H1 (cell line): ENCODE data around the gene BRICD5. TPM values are rescaled to one million over a fixed set of nuclear protein-coding genes. Genes with fewer than 3 reads are reported as not detected.

Experiments
- CTCF ChIA-PET: fragments of 300-600 bp; sonication (Branson Sonifier 250); formaldehyde crosslinking; loops from one replicate; lab custom pipeline; 2021; ENCODE audit not compliant: partially characterized antibody; lab: Charles Lee
- POLR2A ChIA-PET: fragments of 300-600 bp; sonication (Branson Sonifier 250); formaldehyde crosslinking; loops from one replicate; lab custom pipeline; 2021; ENCODE audit warnings: inconsistent platforms; ENCODE audit not compliant: partially characterized antibody; lab: Charles Lee
- DNase-seq, 2 experiments: peaks; one replicate each; pipeline versions ENCODE4 v3.0.0 to v3.0.0-alpha.2; 2010 to 2022; ENCODE audit warnings: low spot score in 2 of 2, low read depth in 1 of 2, mixed read lengths in 1 of 2
- FAIRE-seq: peaks from 2 replicates; lab custom pipeline; 2011; peaks lifted over from hg19 to GRCh38; lab: Jason Lieb, UNC
- H2AFZ ChIP-seq: 2 replicates; pipeline ENCODE4 v1.8.1; 2012; ENCODE audit warnings: low read length, inconsistent platforms
- H2AK5ac ChIP-seq: 2 replicates; pipeline ENCODE4 v1.6.1; 2013; ENCODE audit warnings: low read depth, low read length
- H2BK120ac ChIP-seq: replicated peaks from 2 replicates; pipeline ENCODE3; 2013; ENCODE audit warnings: low read depth, low read length, inconsistent platforms
- H2BK12ac ChIP-seq: 2 replicates; pipeline ENCODE4 v1.6.1; 2013; ENCODE audit warnings: low read depth, low read length
- H2BK15ac ChIP-seq: 2 replicates; pipeline ENCODE4 v1.6.1; 2013; ENCODE audit warnings: low read length
- H2BK20ac ChIP-seq: 2 replicates; pipeline ENCODE4 v1.6.1; 2013; ENCODE audit warnings: low read length
- H2BK5ac ChIP-seq: 2 replicates; pipeline ENCODE4 v1.6.1; 2013; ENCODE audit warnings: low read depth, low read length
- H3K14ac ChIP-seq: 2 replicates; pipeline ENCODE4 v1.6.1; 2013; ENCODE audit warnings: inconsistent platforms; ENCODE audit not compliant: insufficient read length
- H3K18ac ChIP-seq: 2 replicates; pipeline ENCODE4 v1.6.1; 2013; ENCODE audit warnings: low read length; ENCODE audit errors: extremely low read depth
- H3K23ac ChIP-seq: 2 replicates; pipeline ENCODE4 v1.6.1; 2013; ENCODE audit warnings: inconsistent platforms; ENCODE audit not compliant: insufficient read length
- H3K23me2 ChIP-seq: 2 replicates; pipeline ENCODE4 v1.6.1; 2013; ENCODE audit warnings: low read depth, low read length
- H3K27ac ChIP-seq: 2 replicates; pipeline ENCODE4 v1.6.1; 2011; ENCODE audit warnings: low read depth, low read length, inconsistent platforms
- H3K27me3 ChIP-seq, 4 experiments: replicated peaks in 1 of 4; 1 replicate in 1 of 4; 2 replicates in 3 of 4; pipeline versions ENCODE4 v1.6.1 to v1.8.1; 2011 to 2013; ENCODE audit warnings: low read length in 3 of 4, mild to moderate bottlenecking in 3 of 4, inconsistent platforms in 2 of 4, mixed read lengths in 2 of 4, moderate library complexity in 1 of 4; ENCODE audit not compliant: control insufficient read depth in 3 of 4, insufficient read depth in 3 of 4; ENCODE audit errors: extremely low read depth in 1 of 4
- H3K36me3 ChIP-seq, 4 experiments: 2 replicates each; pipeline versions ENCODE4 v1.6.1 to v1.8.1; 2011 to 2013; ENCODE audit warnings: mild to moderate bottlenecking in 4 of 4, low read length in 3 of 4, moderate library complexity in 2 of 4, control low read depth in 1 of 4, inconsistent platforms in 1 of 4; ENCODE audit not compliant: insufficient read depth in 4 of 4, control insufficient read depth in 2 of 4
- H3K4ac ChIP-seq: replicated peaks from 2 replicates; pipeline ENCODE3; 2013; ENCODE audit warnings: low read length, low read depth, mixed read lengths, inconsistent platforms; ENCODE audit not compliant: insufficient read length
- H3K4me1 ChIP-seq, 4 experiments: replicated peaks in 1 of 4; 1 replicate in 1 of 4; 2 replicates in 3 of 4; pipeline versions ENCODE4 v1.6.1 to v1.8.1; 2011 to 2013; ENCODE audit warnings: low read length in 3 of 4, inconsistent platforms in 2 of 4, mixed read lengths in 1 of 4; ENCODE audit not compliant: insufficient read depth in 4 of 4, control insufficient read depth in 3 of 4
- H3K4me2 ChIP-seq, 2 experiments: 2 replicates each; pipeline versions ENCODE4 v1.6.1 to v1.8.1; 2011 to 2013; ENCODE audit warnings: low read depth in 2 of 2, low read length in 2 of 2, control low read depth in 1 of 2, inconsistent platforms in 1 of 2, mild to moderate bottlenecking in 1 of 2; ENCODE audit not compliant: insufficient read depth in 1 of 2
- H3K4me3 ChIP-seq, 4 experiments: fragments of 200-600, 300-600 bp in 1 of 4; sonication (generic), shearing (Covaris generic), sonication (Bioruptor Twin) in 1 of 4; 2 replicates each; pipeline versions ENCODE4 v1.5.1 to v1.8.1; 2011 to 2016; ENCODE audit warnings: low read length in 4 of 4, low read depth in 3 of 4, control low read depth in 2 of 4, inconsistent platforms in 2 of 4, mild to moderate bottlenecking in 2 of 4, mixed read lengths in 1 of 4, moderate library complexity in 1 of 4; ENCODE audit not compliant: insufficient read depth in 2 of 4; ENCODE audit errors: extremely low read depth in 1 of 4
- H3K56ac ChIP-seq: replicated peaks from 2 replicates; pipeline ENCODE3; 2013; ENCODE audit warnings: low read depth, mild to moderate bottlenecking, mixed read lengths, low read length, inconsistent platforms; ENCODE audit not compliant: insufficient read length
- H3K79me1 ChIP-seq: 2 replicates; pipeline ENCODE4 v1.6.1; 2013; ENCODE audit warnings: low read depth, low read length, control low read depth
- H3K79me2 ChIP-seq, 2 experiments: 2 replicates each; pipeline versions ENCODE4 v1.6.1 to v1.8.1; 2012 to 2013; ENCODE audit warnings: low read length in 2 of 2, mild to moderate bottlenecking in 2 of 2, inconsistent platforms in 1 of 2; ENCODE audit not compliant: insufficient read depth in 2 of 2, control insufficient read depth in 1 of 2
- H3K9ac ChIP-seq, 4 experiments: replicated peaks in 1 of 4; 1 replicate in 1 of 4; 2 replicates in 3 of 4; pipeline versions ENCODE4 v1.6.1 to v1.8.1; 2011 to 2013; ENCODE audit warnings: low read depth in 3 of 4, low read length in 3 of 4, control low read depth in 2 of 4, mild to moderate bottlenecking in 2 of 4, moderate library complexity in 2 of 4, inconsistent platforms in 1 of 4; ENCODE audit errors: extremely low read depth in 1 of 4
- H3K9me3 ChIP-seq, 2 experiments: 2 replicates each; pipeline versions ENCODE4 v1.6.1 to v1.8.1; 2012 to 2013; ENCODE audit warnings: mild to moderate bottlenecking in 2 of 2, moderate library complexity in 2 of 2, control low read depth in 1 of 2, inconsistent platforms in 1 of 2, low read depth in 1 of 2, low read length in 1 of 2, mixed read lengths in 1 of 2; ENCODE audit not compliant: insufficient read depth in 2 of 2
- H4K20me1 ChIP-seq, 2 experiments: replicated peaks in 1 of 2; 2 replicates each; pipeline versions ENCODE3 to v1.8.1; 2011 to 2013; ENCODE audit warnings: inconsistent platforms in 2 of 2, low read length in 2 of 2, mild to moderate bottlenecking in 1 of 2; ENCODE audit not compliant: insufficient read depth in 2 of 2, control insufficient read depth in 1 of 2
- H4K5ac ChIP-seq: 2 replicates; pipeline ENCODE4 v1.6.1; 2013; ENCODE audit warnings: low read length, low read depth, mixed read lengths, inconsistent platforms; ENCODE audit not compliant: insufficient read length
- H4K8ac ChIP-seq: 2 replicates; pipeline ENCODE4 v1.8.0; 2013; ENCODE audit warnings: mild to moderate bottlenecking, moderate library complexity, low read length, inconsistent platforms; ENCODE audit not compliant: insufficient read depth; ENCODE audit errors: extremely low read depth
- H4K91ac ChIP-seq: replicated peaks from 2 replicates; pipeline ENCODE3; 2013; ENCODE audit warnings: low read length, mixed read lengths, inconsistent platforms; ENCODE audit not compliant: insufficient read length
- SP1 ChIP-seq: IDR thresholded peaks from 2 replicates; pipeline ENCODE4 v1.6.1; 2011; ENCODE audit warnings: low read depth, low read length
- WGBS, 2 experiments: shearing (Covaris generic) in 1 of 2; methylation state at CpG; one replicate each; pipeline versions ENCODE4 v1.1.6 to v1.1.7; 2013 to 2015; ENCODE audit warnings: low lambda C conversion rate in 2 of 2, mixed read lengths in 2 of 2, inconsistent platforms in 1 of 2, low coverage in 1 of 2, missing lambda C conversion rate in 1 of 2; ENCODE audit not compliant: insufficient replicate concordance in 2 of 2, insufficient coverage in 1 of 2, insufficient read length in 1 of 2; ENCODE audit errors: extremely low coverage in 1 of 2, missing lambda C conversion rate in 1 of 2; 5-methylcytosine and 5-hydroxymethylcytosine counted together
- polyA plus RNA-seq, 7 experiments: library from polyadenylated mRNA; depleted of rRNA in 3 of 7; stranded (reverse) in 5 of 7; unstranded in 2 of 7; fragments of >200 nt in 5 of 7; fragments of 200-250 nt in 2 of 7; gene quantifications; 1 replicate in 5 of 7; 2 replicates in 1 of 7; 4 replicates in 1 of 7; pipeline versions ENCODE4 v1.2.1 to v1.2.3, GENCODE V29; 2011 to 2013; ENCODE audit warnings: missing spikeins in 2 of 7, mixed read lengths in 2 of 7
- total RNA-seq: library from RNA; stranded (reverse); fragmentation: NEBNext Ultra II Directional; extraction: Animal tissue kit (Norgen Biotek cat#: 25700); gene quantifications from 2 replicates; pipeline ENCODE4 v1.2.1, GENCODE V29; 2021

Gene BRICD5
- total and polyA plus RNA-seq, 2 of the 8 experiments (the other 6 are each of a cell fraction or from before 2014, with no cell fraction given), result 8.5 to 14.2 TPM

DNA sequence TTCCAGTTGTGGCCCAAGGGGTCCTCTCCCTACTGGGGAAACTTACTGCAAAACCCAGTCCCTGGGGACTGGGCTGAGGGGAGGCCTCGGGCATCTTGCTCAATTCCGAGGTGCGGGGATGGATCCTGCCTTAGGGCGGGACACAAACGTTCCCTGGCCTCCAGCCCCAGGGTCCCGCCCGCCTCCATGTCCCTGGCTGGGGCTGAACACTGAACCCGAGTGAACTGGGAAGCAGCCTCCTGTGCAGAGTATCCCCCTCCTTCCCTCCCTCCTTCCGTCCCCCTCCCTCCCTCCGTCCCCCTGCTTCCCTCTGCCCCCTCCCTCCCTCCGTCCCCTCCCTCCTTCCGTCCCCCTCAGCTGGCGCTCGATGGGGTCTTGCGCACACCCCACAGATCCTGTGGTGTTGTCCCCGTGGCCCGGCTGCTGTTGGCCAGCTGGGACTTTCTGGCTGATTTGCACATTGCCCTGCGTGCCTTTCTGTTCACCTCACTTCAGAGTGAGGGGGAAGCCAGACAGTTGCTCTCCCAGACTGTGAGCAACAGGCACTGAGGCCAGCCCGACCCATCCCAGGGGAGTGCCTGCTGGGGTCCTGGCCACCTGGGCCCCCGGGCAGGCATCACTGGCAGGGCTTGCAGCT lies 49.6 kb downstream of the BRICD5 start:
- peak overlapping the region; percentile 68 for H4K8ac ChIP-seq
- peaks cover 34 to 54% of the 10 kb centered on the region in 2 experiments for H4K20me1 ChIP-seq
- FAIRE-seq, result no peak
- CTCF ChIA-PET, result interaction anchor here (1.0 to 1.4 kb wide), 2 partner anchors 13 to 17 kb away, joined by 3 to 5 read pairs; partner anchors contain the start of gene RAB26
- no peak overlapping the region; the same call in 1 of the 2 replicates for H2BK5ac ChIP-seq
- peaks cover 4 to 12% (median 7%) of the 10 kb centered on the region in 4 experiments; a peak in 7 of 8 replicates for H3K36me3 ChIP-seq
- no peak overlapping the region for H4K91ac ChIP-seq
- H4K5ac ChIP-seq, result no peak overlapping the region
- H3K9me3 ChIP-seq, result peaks cover 0 to 17% of the 10 kb centered on the region in 2 experiments; a peak in 1 of 4 replicates
- WGBS, 2 experiments, result 84% methylated on average over 9 of the region's 20 CpGs; no CpG with 5 or more reads in 1 of the 2 experiments
- no peak overlapping the region for H3K4me3 ChIP-seq
- peak overlapping the region; percentile 45; the same call in 1 of the 2 replicates for H3K27ac ChIP-seq
- no peak overlapping the region for H3K9ac ChIP-seq
- H3K79me2 ChIP-seq, result peaks cover 37 to 83% of the 10 kb centered on the region in 2 experiments
- DNase-seq, result no peak
- H3K4me1 ChIP-seq, result peaks cover 0 to 32% (median 19%) of the 10 kb centered on the region in 4 experiments; a peak in 5 of 7 replicates
- H2BK15ac ChIP-seq, result no peak overlapping the region
- no peak overlapping the region for H3K18ac ChIP-seq
- no peak overlapping the region; a peak in 1 of 4 replicates for H3K4me2 ChIP-seq
- H3K79me1 ChIP-seq, result peaks cover 28% of the 10 kb centered on the region
- no peaks in the 10 kb centered on the region for H3K27me3 ChIP-seq
- POLR2A ChIA-PET, result interaction anchor here (0.6 to 15.0 kb wide), 5 partner anchors 9 to 97 kb away, joined by 3 to 312 read pairs (median 4); partner anchors contain the start of genes CASKIN1 and RAB26
- H3K4ac ChIP-seq, result no peak overlapping the region
- no peak overlapping the region for H3K14ac ChIP-seq
- H2AFZ ChIP-seq, result no peak overlapping the region
- H2BK12ac ChIP-seq, result no peak overlapping the region
- no peak overlapping the region for H2BK20ac ChIP-seq
- H3K23me2 ChIP-seq, result peaks cover 7% of the 10 kb centered on the region; the same call in 1 of the 2 replicates
- no peak overlapping the region for H2BK120ac ChIP-seq
- no peak overlapping the region for H3K23ac ChIP-seq
- H2AK5ac ChIP-seq, result peak overlapping the region; percentile 39; the same call in 1 of the 2 replicates
- no peak overlapping the region for H3K56ac ChIP-seq
- no peak for TF ChIP-seq SP1
